GM23338 (cell line): ENCODE data around the gene DLG2. TPM values are rescaled to one million over a fixed set of nuclear protein-coding genes. Genes with fewer than 3 reads are reported as not detected.

Experiments
- ATAC-seq: fragments of 200-7000 bp; cut with Tn5 transposase; 3 replicates; pipeline ENCODE4 v1.9.1; 2020
- DNase-seq: peaks from one replicate; pipeline ENCODE4 v3.0.0-alpha.2; 2015; ENCODE audit warnings: low spot score
- H2AFZ ChIP-seq: fragments of 200-600 bp; sonication (generic); 2 replicates; pipeline ENCODE4 v1.8.0; 2016; ENCODE audit warnings: antibody characterized with exemption, mild to moderate bottlenecking, moderate library complexity
- H3F3A ChIP-seq: fragments of 200-600 bp; sonication (generic); replicated peaks from 2 replicates; pipeline ENCODE4 v1.8.0; 2017; ENCODE audit warnings: antibody characterized with exemption, mixed run types, low read depth
- H3K27ac ChIP-seq: fragments of 200-600 bp; sonication (generic); 2 replicates; pipeline ENCODE4 v1.6.1; 2016; ENCODE audit warnings: low read depth
- H3K27me3 ChIP-seq: fragments of 200-600 bp; sonication (generic); 2 replicates; pipeline ENCODE4 v1.8.0; 2016; ENCODE audit warnings: mild to moderate bottlenecking, mixed run types, moderate library complexity; ENCODE audit not compliant: insufficient read depth
- H3K36me3 ChIP-seq: fragments of 200-600 bp; sonication (generic); 2 replicates; pipeline ENCODE4 v1.8.0; 2016; ENCODE audit warnings: mild to moderate bottlenecking; ENCODE audit not compliant: insufficient read depth
- H3K4me1 ChIP-seq: fragments of 200-600 bp; sonication (generic); 2 replicates; pipeline ENCODE4 v1.8.0; 2016; ENCODE audit warnings: mild to moderate bottlenecking, moderate library complexity; ENCODE audit not compliant: insufficient read depth
- H3K4me2 ChIP-seq: fragments of 200-600 bp; sonication (generic); 2 replicates; pipeline ENCODE4 v1.7.1; 2017; ENCODE audit warnings: mixed run types
- H3K4me3 ChIP-seq: fragments of 200-600 bp; sonication (generic); 2 replicates; pipeline ENCODE4 v1.6.1; 2016; ENCODE audit warnings: mixed run types
- H3K79me2 ChIP-seq: fragments of 200-600 bp; sonication (generic); replicated peaks from 2 replicates; pipeline ENCODE4 v1.8.0; 2017; ENCODE audit warnings: mild to moderate bottlenecking; ENCODE audit not compliant: insufficient read depth
- H3K9me2 ChIP-seq: fragments of 200-600 bp; sonication (generic); 2 replicates; pipeline ENCODE4 v1.8.0; 2017; ENCODE audit not compliant: insufficient read depth
- H4K20me1 ChIP-seq: fragments of 200-600 bp; sonication (generic); replicated peaks from 2 replicates; pipeline ENCODE4 v1.8.0; 2017; ENCODE audit warnings: mild to moderate bottlenecking; ENCODE audit not compliant: insufficient read depth
- H3K27ac Mint-ChIP-seq: 2 replicates; pipeline ENCODE4 v1.8.0; 2020; ENCODE audit warnings: inconsistent platforms, mild to moderate bottlenecking, moderate library complexity, mixed read lengths
- H3K27me3 Mint-ChIP-seq: 3 replicates; pipeline ENCODE4 v1.8.0; 2022; ENCODE audit warnings: low read depth, mild to moderate bottlenecking, moderate library complexity, mixed read lengths, inconsistent platforms; ENCODE audit not compliant: insufficient read depth, poor library complexity
- H3K36me3 Mint-ChIP-seq: 3 replicates; pipeline ENCODE4 v1.8.0; 2021; ENCODE audit warnings: low read depth, mild to moderate bottlenecking, inconsistent platforms, moderate library complexity, mixed read lengths
- H3K4me1 Mint-ChIP-seq: 3 replicates; pipeline ENCODE4 v1.8.0; 2020; ENCODE audit warnings: mild to moderate bottlenecking, inconsistent platforms, mixed read lengths
- H3K4me3 Mint-ChIP-seq: 3 replicates; pipeline ENCODE4 v1.8.0; 2021; ENCODE audit warnings: moderate library complexity, mild to moderate bottlenecking, inconsistent platforms, mixed read lengths
- H3K9me3 Mint-ChIP-seq: 3 replicates; pipeline ENCODE4 v1.8.0; 2020; ENCODE audit warnings: moderate library complexity, mild to moderate bottlenecking, inconsistent platforms, mixed read lengths
- EZH2 ChIP-seq: fragments of 200-600 bp; sonication (generic); IDR thresholded peaks from one replicate; pipeline ENCODE4 v1.8.0; 2017; ENCODE audit warnings: antibody characterized with exemption, mild to moderate bottlenecking, low read depth; ENCODE audit not compliant: unreplicated experiment
- NANOG ChIP-seq: IDR thresholded peaks from 2 replicates; pipeline ENCODE4 v1.6.1; 2016; ENCODE audit warnings: antibody characterized with exemption, borderline replicate concordance
- ZNF114 ChIP-seq: fragments of 250-450 bp; sonication (Bioruptor Pico); IDR thresholded peaks from 2 replicates; pipeline ENCODE4 v1.5.0; 2020; ENCODE audit warnings: mild to moderate bottlenecking, moderate library complexity
- ZNF331 ChIP-seq: fragments of 250-450 bp; sonication (Bioruptor Pico); IDR thresholded peaks from 2 replicates; pipeline ENCODE4 v1.5.0; 2020; ENCODE audit warnings: low read depth, mild to moderate bottlenecking, moderate library complexity
- polyA plus RNA-seq: library from polyadenylated mRNA; unstranded; fragments of >200 nt; fragmentation: Nextera tagmentation; extraction: Ambion mirVana; gene quantifications from 2 replicates; pipeline ENCODE4 v1.2.1, GENCODE V29; 2016
- total RNA-seq: library from RNA; depleted of rRNA; stranded (reverse); fragments of >200 nt; shearing (Covaris generic); gene quantifications from 2 replicates; pipeline ENCODE4 v1.2.3, GENCODE V29; 2014
- TF ChIP-seq, protein P1 (sequence below), 2 experiments: fragments of 200-600 bp in 1 of 2; sonication (generic) in 1 of 2; conservative IDR thresholded peaks; 2 replicates each; pipeline versions ENCODE4 v1.5.1 to v1.6.1; 2016 to 2017; ENCODE audit warnings: antibody characterized with exemption in 2 of 2, low read depth in 2 of 2, mild to moderate bottlenecking in 2 of 2, moderate library complexity in 1 of 2
- TF ChIP-seq, protein P2 (sequence below): fragments of 250-450 bp; sonication (Bioruptor Pico); IDR thresholded peaks from 2 replicates; pipeline ENCODE4 v1.5.0; 2020; ENCODE audit warnings: mild to moderate bottlenecking, moderate library complexity
- TF ChIP-seq, protein P3 (sequence below): IDR thresholded peaks from 2 replicates; pipeline ENCODE4 v1.6.1; 2016; ENCODE audit warnings: antibody characterized with exemption

The DLG2 gene
- total and polyA plus RNA-seq, 2 experiments from 2014 or later: 19.8 to 21.5 TPM

DNA sequence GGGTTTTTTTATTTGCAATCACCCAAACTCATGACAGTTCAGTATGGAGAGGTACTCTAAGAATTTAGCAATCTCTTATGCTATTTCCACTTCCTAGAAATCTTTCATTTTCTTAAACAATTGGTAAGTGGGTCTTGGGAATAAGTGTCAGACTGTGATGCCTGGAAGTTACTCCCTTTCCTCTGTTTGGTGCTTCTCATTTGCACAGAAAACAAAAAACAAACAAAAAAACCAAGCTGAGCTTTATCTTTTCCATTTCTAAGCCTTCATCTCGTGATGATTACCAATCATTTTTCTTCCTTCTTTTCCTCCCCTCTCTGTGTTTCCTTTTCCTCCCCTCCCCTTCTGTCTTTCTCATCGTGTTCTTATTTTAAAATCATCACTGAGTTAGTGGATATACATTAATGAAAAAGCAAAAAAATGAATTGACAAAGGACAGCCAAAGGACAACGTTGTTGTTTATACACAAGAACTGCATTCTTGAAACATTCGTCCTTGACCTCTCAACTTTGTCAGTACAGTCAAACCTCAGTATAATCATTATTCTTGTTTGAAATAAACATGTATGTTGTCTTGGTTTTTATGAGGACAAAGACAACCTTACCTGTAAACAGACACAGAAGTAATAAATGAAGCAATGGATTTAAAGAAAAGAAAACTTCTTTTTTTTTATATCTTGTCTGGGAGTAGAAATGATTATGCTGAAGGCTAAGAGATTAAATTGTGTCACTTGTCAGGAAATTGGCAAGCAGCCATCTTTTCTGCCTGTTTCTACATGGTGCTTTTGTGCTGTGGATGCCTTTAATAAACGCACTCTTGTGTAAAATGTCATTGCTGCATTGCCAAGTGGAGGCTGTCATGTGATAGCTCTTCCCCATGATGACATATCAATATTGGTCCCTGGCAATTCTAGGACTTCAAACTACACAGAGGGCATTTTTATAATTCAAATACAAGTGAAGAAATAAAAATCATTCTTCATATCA, 1537.8 kb downstream of the DLG2 start:
- Histone ChIP-seq H3F3A (no peaks in the 10 kb centered on the region), H3K4me3 (no peak overlapping the region), H3K36me3 (no peaks in the 10 kb centered on the region), H3K9me2 (no peaks in the 10 kb centered on the region; the same call in 1 of the 2 replicates), H3K27ac (no peak overlapping the region), H2AFZ (no peak overlapping the region), H3K4me2 (no peak overlapping the region), H3K4me1 (no peaks in the 10 kb centered on the region), H4K20me1 (no peaks in the 10 kb centered on the region), H3K79me2 (no peaks in the 10 kb centered on the region), H3K27me3 (no peaks in the 10 kb centered on the region)
- Mint-ChIP-seq H3K27me3 (no peaks in the 10 kb centered on the region), H3K36me3 (no peaks in the 10 kb centered on the region), H3K4me3 (no peak overlapping the region), H3K9me3 (no peaks in the 10 kb centered on the region), H3K4me1 (no peaks in the 10 kb centered on the region), H3K27ac (no peak overlapping the region)
- TF ChIP-seq, protein P1, sequence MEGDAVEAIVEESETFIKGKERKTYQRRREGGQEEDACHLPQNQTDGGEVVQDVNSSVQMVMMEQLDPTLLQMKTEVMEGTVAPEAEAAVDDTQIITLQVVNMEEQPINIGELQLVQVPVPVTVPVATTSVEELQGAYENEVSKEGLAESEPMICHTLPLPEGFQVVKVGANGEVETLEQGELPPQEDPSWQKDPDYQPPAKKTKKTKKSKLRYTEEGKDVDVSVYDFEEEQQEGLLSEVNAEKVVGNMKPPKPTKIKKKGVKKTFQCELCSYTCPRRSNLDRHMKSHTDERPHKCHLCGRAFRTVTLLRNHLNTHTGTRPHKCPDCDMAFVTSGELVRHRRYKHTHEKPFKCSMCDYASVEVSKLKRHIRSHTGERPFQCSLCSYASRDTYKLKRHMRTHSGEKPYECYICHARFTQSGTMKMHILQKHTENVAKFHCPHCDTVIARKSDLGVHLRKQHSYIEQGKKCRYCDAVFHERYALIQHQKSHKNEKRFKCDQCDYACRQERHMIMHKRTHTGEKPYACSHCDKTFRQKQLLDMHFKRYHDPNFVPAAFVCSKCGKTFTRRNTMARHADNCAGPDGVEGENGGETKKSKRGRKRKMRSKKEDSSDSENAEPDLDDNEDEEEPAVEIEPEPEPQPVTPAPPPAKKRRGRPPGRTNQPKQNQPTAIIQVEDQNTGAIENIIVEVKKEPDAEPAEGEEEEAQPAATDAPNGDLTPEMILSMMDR (conservative IDR thresholded peaks at IDR 0.05; ENCODE audit: low read depth in 2 of 2): no peak
- no peak for ATAC-seq
- no peak for DNase-seq

DNA sequence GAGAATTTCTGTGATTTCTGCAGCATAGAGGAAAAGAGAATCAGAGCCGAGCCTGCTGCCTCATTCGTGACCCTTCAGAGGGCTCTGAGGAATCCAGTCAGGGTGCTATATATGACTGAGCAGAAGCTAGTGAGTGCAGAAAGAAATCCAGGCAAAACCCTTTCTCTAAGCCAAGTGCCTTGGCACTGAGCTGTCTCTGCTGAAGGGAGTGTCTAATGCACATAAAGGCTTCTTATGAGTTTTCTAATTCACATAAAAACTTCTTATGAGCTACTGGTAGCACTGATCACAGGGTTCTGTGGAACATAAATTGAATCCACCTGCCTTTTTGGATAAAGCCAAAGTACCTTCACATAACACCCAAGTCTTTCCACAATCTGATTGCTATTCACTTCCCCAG, 1555.3 kb downstream of the DLG2 start:
- Histone ChIP-seq H4K20me1 (no peaks in the 10 kb centered on the region), H3K9me2 (no peaks in the 10 kb centered on the region; the same call in 1 of the 2 replicates)
- ATAC-seq: no peak
- no peak for TF ChIP-seq ZNF331 (CRISPR knock-in tag)
- TF ChIP-seq NANOG: no peak
- TF ChIP-seq EZH2: no peak
- TF ChIP-seq, protein P2, sequence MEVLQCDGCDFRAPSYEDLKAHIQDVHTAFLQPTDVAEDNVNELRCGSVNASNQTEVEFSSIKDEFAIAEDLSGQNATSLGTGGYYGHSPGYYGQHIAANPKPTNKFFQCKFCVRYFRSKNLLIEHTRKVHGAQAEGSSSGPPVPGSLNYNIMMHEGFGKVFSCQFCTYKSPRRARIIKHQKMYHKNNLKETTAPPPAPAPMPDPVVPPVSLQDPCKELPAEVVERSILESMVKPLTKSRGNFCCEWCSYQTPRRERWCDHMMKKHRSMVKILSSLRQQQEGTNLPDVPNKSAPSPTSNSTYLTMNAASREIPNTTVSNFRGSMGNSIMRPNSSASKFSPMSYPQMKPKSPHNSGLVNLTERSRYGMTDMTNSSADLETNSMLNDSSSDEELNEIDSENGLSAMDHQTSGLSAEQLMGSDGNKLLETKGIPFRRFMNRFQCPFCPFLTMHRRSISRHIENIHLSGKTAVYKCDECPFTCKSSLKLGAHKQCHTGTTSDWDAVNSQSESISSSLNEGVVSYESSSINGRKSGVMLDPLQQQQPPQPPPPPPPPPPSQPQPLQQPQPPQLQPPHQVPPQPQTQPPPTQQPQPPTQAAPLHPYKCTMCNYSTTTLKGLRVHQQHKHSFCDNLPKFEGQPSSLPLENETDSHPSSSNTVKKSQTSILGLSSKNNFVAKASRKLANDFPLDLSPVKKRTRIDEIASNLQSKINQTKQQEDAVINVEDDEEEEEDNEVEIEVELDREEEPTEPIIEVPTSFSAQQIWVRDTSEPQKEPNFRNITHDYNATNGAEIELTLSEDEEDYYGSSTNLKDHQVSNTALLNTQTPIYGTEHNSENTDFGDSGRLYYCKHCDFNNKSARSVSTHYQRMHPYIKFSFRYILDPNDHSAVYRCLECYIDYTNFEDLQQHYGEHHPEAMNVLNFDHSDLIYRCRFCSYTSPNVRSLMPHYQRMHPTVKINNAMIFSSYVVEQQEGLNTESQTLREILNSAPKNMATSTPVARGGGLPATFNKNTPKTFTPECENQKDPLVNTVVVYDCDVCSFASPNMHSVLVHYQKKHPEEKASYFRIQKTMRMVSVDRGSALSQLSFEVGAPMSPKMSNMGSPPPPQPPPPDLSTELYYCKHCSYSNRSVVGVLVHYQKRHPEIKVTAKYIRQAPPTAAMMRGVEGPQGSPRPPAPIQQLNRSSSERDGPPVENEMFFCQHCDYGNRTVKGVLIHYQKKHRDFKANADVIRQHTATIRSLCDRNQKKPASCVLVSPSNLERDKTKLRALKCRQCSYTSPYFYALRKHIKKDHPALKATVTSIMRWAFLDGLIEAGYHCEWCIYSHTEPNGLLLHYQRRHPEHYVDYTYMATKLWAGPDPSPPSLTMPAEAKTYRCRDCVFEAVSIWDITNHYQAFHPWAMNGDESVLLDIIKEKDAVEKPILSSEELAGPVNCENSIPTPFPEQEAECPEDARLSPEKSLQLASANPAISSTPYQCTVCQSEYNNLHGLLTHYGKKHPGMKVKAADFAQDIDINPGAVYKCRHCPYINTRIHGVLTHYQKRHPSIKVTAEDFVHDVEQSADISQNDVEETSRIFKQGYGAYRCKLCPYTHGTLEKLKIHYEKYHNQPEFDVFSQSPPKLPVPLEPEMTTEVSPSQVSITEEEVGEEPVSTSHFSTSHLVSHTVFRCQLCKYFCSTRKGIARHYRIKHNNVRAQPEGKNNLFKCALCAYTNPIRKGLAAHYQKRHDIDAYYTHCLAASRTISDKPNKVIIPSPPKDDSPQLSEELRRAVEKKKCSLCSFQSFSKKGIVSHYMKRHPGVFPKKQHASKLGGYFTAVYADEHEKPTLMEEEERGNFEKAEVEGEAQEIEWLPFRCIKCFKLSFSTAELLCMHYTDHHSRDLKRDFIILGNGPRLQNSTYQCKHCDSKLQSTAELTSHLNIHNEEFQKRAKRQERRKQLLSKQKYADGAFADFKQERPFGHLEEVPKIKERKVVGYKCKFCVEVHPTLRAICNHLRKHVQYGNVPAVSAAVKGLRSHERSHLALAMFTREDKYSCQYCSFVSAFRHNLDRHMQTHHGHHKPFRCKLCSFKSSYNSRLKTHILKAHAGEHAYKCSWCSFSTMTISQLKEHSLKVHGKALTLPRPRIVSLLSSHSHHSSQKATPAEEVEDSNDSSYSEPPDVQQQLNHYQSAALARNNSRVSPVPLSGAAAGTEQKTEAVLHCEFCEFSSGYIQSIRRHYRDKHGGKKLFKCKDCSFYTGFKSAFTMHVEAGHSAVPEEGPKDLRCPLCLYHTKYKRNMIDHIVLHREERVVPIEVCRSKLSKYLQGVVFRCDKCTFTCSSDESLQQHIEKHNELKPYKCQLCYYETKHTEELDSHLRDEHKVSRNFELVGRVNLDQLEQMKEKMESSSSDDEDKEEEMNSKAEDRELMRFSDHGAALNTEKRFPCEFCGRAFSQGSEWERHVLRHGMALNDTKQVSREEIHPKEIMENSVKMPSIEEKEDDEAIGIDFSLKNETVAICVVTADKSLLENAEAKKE (CRISPR knock-in tag): no peak
- TF ChIP-seq, protein P3, sequence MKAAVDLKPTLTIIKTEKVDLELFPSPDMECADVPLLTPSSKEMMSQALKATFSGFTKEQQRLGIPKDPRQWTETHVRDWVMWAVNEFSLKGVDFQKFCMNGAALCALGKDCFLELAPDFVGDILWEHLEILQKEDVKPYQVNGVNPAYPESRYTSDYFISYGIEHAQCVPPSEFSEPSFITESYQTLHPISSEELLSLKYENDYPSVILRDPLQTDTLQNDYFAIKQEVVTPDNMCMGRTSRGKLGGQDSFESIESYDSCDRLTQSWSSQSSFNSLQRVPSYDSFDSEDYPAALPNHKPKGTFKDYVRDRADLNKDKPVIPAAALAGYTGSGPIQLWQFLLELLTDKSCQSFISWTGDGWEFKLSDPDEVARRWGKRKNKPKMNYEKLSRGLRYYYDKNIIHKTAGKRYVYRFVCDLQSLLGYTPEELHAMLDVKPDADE: no peak
- no peak for TF ChIP-seq ZNF114 (CRISPR knock-in tag)

More for the DNA sequence above, 1555.3 kb downstream of the DLG2 start:
- no peak overlapping the region for H3K4me3 ChIP-seq
- DNase-seq: no peak
- H3K4me2 ChIP-seq: no peak overlapping the region
- H3F3A ChIP-seq: no peaks in the 10 kb centered on the region
- Mint-ChIP-seq H3K9me3 (no peaks in the 10 kb centered on the region), H3K4me1 (no peaks in the 10 kb centered on the region), H3K27ac (no peak overlapping the region), H3K27me3 (no peaks in the 10 kb centered on the region), H3K36me3 (no peaks in the 10 kb centered on the region), H3K4me3 (no peak overlapping the region)
- no peaks in the 10 kb centered on the region for H3K36me3 ChIP-seq
- H2AFZ ChIP-seq: no peak overlapping the region
- H3K27ac ChIP-seq: no peak overlapping the region
- no peaks in the 10 kb centered on the region for H3K79me2 ChIP-seq
- H3K27me3 ChIP-seq: no peaks in the 10 kb centered on the region
- H3K4me1 ChIP-seq: no peaks in the 10 kb centered on the region
